Stimulated activated naive CD8-positive, alpha-beta T cell treated with anti-CD3 and anti-CD28 coated beads, Interleukin-15, amount 100 ng/mL, for 72 hours (primary cell): Measurements from ENCODE around the gene IGFL3.
"Not testable (repeated sequence)": the region's sequence is repeated elsewhere in the genome, so short reads cannot be mapped to it uniquely, and the experiment has no call there.

Source experiments
- ATAC-seq: fragments of 150-1000 bp; cut with Tn5 transposase; 2 replicates; pipeline ENCODE4 v1.10.0; 2021; ENCODE audit warnings: mild to moderate bottlenecking, moderate library complexity
- DNase-seq, 2 donors: peaks; one replicate each; pipeline ENCODE4 v3.0.0; 2021 to 2022
- H3K27ac Mint-ChIP-seq, 2 donors: one replicate each; pipeline ENCODE4 v1.8.0; 2022; ENCODE audit warnings: mild to moderate bottlenecking in 2 of 2, mixed read lengths in 2 of 2, moderate library complexity in 2 of 2
- H3K27me3 Mint-ChIP-seq: one replicate; pipeline ENCODE4 v1.8.0; 2022; ENCODE audit warnings: mixed read lengths
- H3K4me1 Mint-ChIP-seq: one replicate; pipeline ENCODE4 v1.8.0; 2022; ENCODE audit warnings: mild to moderate bottlenecking, mixed read lengths
- H3K4me3 Mint-ChIP-seq, 2 donors: one replicate each; pipeline ENCODE4 v1.8.0; 2022; ENCODE audit warnings: mild to moderate bottlenecking in 2 of 2, mixed read lengths in 2 of 2, moderate library complexity in 1 of 2
- H3K9me3 Mint-ChIP-seq, 2 donors: one replicate each; pipeline ENCODE4 v1.8.0; 2022; ENCODE audit warnings: mixed read lengths in 2 of 2

Gene IGFL3

DNA sequence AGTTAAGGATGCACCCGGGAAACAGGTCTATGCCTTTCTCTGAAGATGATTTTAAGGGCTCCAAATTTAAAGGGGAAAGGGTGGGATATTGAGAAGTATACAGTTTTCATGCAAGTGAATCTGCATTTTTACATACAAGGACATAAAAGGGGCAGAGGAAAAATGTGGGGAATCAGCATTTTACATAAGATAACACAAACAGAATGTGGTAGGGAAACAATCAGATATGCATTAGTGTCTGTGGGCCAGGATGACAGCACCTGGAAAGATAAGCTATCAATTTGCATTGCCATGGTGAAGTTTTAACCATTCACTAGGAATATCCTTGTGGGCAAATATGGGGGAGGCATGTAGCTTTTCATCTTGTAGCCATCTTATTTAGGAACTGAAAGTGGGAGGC lies 24.1 kb downstream of the IGFL3 start:
- DNase-seq (no peak), ATAC-seq (no peak)
- H3K9me3 Mint-ChIP-seq: peaks cover 20 to 32% of the 10 kb centered on the region in 2 donors
- H3K4me1 Mint-ChIP-seq: no peaks in the 10 kb centered on the region
- no peak overlapping the region for H3K27ac Mint-ChIP-seq
- H3K4me3 Mint-ChIP-seq: no peak overlapping the region
- peaks cover 53% of the 10 kb centered on the region for H3K27me3 Mint-ChIP-seq

DNA sequence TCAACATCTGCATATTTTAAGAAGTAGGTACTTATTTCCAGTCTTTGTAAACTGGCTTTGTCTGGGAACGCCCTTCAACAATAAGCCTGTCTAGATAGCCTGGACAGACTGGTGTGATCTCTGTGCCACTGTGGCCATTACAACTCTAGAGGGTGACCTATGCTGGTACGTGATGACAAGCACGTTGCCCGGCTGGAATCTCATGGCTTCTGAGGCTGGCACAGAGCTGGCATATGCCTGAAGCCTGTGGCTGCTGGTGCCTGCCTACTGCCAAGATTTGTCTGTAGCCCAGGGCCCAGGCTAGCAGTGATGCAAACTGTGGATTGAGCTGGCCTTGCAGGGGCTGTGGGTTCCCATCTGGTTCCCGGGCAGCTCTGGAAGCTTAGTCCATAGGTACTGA lies 34.0 kb downstream of the IGFL3 start:
- H3K9me3 Mint-ChIP-seq: peaks cover 38 to 48% of the 10 kb centered on the region in 2 donors
- no peak overlapping the region for H3K4me3 Mint-ChIP-seq
- peaks cover 54% of the 10 kb centered on the region for H3K27me3 Mint-ChIP-seq
- H3K27ac Mint-ChIP-seq: peak overlapping the region in 1 of 2 donors; percentile 5
- H3K4me1 Mint-ChIP-seq: no peaks in the 10 kb centered on the region
- no peak for ATAC-seq
- no peak for DNase-seq

DNA sequence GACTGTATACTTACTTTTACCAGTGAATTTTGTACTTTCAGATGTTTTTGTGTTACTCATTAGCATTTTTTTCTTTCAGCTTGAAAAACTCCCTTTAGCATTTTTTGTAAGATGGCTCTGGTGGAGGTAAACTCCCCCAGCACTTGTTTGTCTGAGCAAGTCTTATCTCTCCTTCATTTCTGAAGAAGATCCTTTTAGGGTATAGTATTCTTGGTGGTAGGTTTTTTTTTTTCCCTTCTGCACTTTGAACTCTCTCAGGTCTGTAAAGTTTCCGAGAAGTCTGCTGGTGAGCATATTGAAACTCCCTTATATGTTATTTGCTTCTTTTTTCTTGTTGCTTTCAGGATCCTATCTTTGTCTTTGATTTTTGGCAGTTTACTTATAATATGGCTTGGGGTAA lies 35.1 kb downstream of the IGFL3 start:
- H3K27me3 Mint-ChIP-seq: peaks cover 49% of the 10 kb centered on the region
- H3K9me3 Mint-ChIP-seq: peaks cover 43 to 53% of the 10 kb centered on the region in 2 donors
- ATAC-seq (no peak), DNase-seq (no peak)
- H3K27ac Mint-ChIP-seq: no peak overlapping the region
- no peaks in the 10 kb centered on the region for H3K4me1 Mint-ChIP-seq
- no peak overlapping the region for H3K4me3 Mint-ChIP-seq

- DNase-seq (no peak), ATAC-seq (no peak)
- H3K4me3 Mint-ChIP-seq: no peak overlapping the region
- H3K9me3 Mint-ChIP-seq: peaks cover 43 to 53% of the 10 kb centered on the region in 2 donors
- no peaks in the 10 kb centered on the region for H3K4me1 Mint-ChIP-seq
- H3K27me3 Mint-ChIP-seq: peaks cover 45% of the 10 kb centered on the region
- no peak overlapping the region for H3K27ac Mint-ChIP-seq
These were observed 36.4 kb downstream of the IGFL3 start for GRCh38 chr19:46088101-46088500.

DNA sequence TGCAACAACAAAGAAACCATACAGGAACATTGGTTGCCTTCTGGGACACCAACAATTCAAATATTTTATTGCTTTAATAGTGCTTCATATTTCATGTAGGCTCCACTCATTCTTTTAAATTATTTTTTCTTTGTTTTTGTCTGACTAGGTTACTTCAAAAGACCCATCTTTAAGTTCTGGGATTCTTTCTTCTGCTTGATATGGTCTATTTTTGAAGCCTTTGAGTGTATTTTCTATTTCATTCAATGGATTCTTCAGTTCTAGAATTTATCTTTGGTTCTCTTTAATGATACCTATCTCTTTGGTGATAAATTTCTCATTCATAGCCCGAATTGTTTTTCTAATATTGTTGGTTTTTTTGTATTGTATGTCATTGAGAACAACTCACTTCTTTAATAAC lies 38.6 kb downstream of the IGFL3 start:
- ATAC-seq (no peak), DNase-seq (no peak)
- Mint-ChIP-seq H3K4me3 (no peak overlapping the region), H3K27ac (no peak overlapping the region), H3K4me1 (peaks cover 6% of the 10 kb centered on the region), H3K27me3 (peaks cover 60% of the 10 kb centered on the region), H3K9me3 (peaks cover 40 to 53% of the 10 kb centered on the region in 2 donors)

DNA sequence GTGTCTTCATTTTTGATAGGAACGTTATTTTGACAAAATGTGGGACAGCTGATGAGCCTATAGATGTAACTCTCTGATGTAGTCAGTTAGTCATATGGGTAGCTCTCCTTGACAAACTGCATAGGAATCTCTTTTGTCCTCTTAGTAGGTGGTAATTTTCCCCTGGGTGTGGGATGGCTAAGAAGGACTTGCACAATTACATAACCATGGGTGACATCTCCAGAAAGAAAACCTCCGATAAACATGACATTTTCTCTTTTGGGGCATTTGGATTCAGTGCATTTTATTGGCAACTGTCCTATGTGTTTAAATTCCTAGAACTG lies 41.8 kb downstream of the IGFL3 start:
- DNase-seq (no peak), ATAC-seq (no peak)
- H3K9me3 Mint-ChIP-seq: peaks cover 20 to 28% of the 10 kb centered on the region in 2 donors
- peaks cover 9% of the 10 kb centered on the region for H3K4me1 Mint-ChIP-seq
- H3K4me3 Mint-ChIP-seq: no peak overlapping the region
- H3K27ac Mint-ChIP-seq: no peak overlapping the region
- H3K27me3 Mint-ChIP-seq: peaks cover 75% of the 10 kb centered on the region

DNA sequence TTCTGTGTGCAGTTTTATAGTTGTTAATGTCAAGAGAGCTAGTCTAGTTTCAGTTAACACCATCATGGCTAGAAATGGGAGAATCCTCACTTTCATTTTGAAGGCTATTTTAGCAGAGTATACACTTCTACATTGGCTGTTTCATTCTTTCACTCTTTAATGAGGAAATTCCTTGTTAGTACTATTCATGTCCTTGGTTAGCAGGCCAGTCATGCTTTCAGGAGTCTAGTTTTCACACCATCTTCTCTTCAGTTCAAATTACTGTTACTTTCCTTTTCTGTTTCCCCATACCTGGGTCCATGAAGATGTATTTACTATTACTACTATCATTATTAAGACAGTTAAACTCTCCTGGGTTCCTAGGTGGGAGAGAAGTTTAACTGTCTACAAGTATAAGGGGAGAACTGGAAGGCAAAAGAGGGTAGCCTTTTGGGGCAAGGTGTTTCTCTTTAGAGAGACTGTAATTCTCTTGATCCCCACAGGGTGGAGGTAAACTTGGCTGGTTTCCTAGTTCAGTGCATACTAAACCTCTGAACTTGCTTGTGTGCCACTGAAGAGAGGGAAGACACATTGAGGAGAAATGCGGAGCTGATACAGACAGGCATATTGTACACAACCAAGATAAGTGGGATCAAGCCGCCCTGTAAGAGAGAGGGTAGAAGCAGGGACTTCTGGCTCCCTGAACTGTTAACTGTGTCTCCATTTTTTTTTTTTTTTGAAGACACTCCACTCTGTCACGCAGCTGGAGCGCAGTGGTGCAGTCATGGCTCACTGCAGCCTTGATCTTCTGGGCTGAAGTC lies 42.4 kb downstream of the IGFL3 start:
- Mint-ChIP-seq H3K27me3 (peaks cover 78% of the 10 kb centered on the region), H3K4me3 (no peak overlapping the region), H3K9me3 (peaks cover 18 to 22% of the 10 kb centered on the region in 2 donors), H3K27ac (no peak overlapping the region), H3K4me1 (peaks cover 15% of the 10 kb centered on the region)
- ATAC-seq (peak; percentile 68), DNase-seq (peak; percentile 19 to 30)

DNA sequence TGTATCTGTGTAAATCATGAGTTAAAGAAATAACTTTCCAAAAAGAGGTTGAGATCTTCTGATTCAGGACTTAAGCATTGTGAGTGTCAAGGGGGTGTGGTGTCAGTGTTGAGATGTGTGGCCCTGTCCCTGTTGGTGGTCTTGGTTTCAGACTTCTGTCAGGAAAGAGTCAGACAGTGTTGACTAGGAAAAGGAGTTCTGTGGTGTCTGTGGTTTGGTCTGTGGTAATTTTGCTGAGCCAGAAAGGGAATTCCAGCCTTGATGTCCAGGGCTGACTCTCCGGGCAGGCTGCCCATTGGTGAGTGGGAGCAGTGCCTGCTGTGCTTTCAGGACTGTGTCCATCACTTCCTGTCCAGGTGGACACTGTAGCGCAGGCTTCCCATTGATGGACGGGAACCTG lies 43.9 kb downstream of the IGFL3 start:
- DNase-seq: no peak

GRCh38 chr19:46079576-46079975 lies 44.9 kb downstream of the IGFL3 start:
- no peak for DNase-seq
- peaks cover 90% of the 10 kb centered on the region for H3K27me3 Mint-ChIP-seq
- no peaks in the 10 kb centered on the region for H3K9me3 Mint-ChIP-seq
- no peak overlapping the region for H3K4me3 Mint-ChIP-seq
- ATAC-seq: no peak
- H3K4me1 Mint-ChIP-seq: peaks cover 21% of the 10 kb centered on the region
- H3K27ac Mint-ChIP-seq: no peak overlapping the region

More for the DNA sequence above, 43.9 kb downstream of the IGFL3 start:
- Mint-ChIP-seq H3K27ac (no peak overlapping the region), H3K9me3 (peaks cover 5 to 6% of the 10 kb centered on the region in 2 donors), H3K4me3 (no peak overlapping the region), H3K4me1 (peaks cover 21% of the 10 kb centered on the region), H3K27me3 (peaks cover 84% of the 10 kb centered on the region)
- ATAC-seq: no peak

- not testable (repeated sequence) for H3K4me3 Mint-ChIP-seq, H3K9me3 Mint-ChIP-seq, H3K27ac Mint-ChIP-seq
- H3K27me3 Mint-ChIP-seq: peaks cover 90% of the 10 kb centered on the region
- H3K4me1 Mint-ChIP-seq: peaks cover 21% of the 10 kb centered on the region
- DNase-seq (peak; percentile 61 to 67), ATAC-seq (peak; percentile 71)
These were observed 45.7 kb downstream of the IGFL3 start for GRCh38 chr19:46078573-46079332.

DNA sequence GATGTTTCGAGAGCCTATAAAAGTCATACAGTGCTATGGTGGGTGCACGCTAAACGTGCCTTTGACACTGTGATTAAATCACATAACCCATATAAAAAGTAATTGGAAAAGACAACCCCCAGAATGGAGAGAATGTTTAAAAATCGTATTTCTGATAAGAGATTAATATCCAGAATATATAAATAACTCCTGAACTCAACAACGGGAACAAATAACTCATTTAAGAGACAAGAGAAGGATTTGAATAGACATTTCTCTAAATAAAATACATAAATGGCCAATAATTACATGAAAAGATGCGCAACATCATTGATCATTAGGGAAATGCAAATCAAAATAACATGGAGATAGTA lies 46.7 kb downstream of the IGFL3 start:
- Mint-ChIP-seq H3K27me3 (peaks cover 100% of the 10 kb centered on the region), H3K4me3 (no peak overlapping the region), H3K4me1 (peaks cover 26% of the 10 kb centered on the region), H3K27ac (no peak overlapping the region), H3K9me3 (no peaks in the 10 kb centered on the region)
- no peak for DNase-seq
- no peak for ATAC-seq

- H3K27ac Mint-ChIP-seq: no peak overlapping the region
- H3K4me1 Mint-ChIP-seq: peaks cover 24% of the 10 kb centered on the region
- H3K4me3 Mint-ChIP-seq: peak overlapping the region; percentile 21 to 60
- no peaks in the 10 kb centered on the region for H3K9me3 Mint-ChIP-seq
- ATAC-seq (peak; percentile 88), DNase-seq (peak; percentile 48 to 65)
- peaks cover 100% of the 10 kb centered on the region for H3K27me3 Mint-ChIP-seq
These were observed 47.3 kb downstream of the IGFL3 start for GRCh38 chr19:46076951-46077814.

DNA sequence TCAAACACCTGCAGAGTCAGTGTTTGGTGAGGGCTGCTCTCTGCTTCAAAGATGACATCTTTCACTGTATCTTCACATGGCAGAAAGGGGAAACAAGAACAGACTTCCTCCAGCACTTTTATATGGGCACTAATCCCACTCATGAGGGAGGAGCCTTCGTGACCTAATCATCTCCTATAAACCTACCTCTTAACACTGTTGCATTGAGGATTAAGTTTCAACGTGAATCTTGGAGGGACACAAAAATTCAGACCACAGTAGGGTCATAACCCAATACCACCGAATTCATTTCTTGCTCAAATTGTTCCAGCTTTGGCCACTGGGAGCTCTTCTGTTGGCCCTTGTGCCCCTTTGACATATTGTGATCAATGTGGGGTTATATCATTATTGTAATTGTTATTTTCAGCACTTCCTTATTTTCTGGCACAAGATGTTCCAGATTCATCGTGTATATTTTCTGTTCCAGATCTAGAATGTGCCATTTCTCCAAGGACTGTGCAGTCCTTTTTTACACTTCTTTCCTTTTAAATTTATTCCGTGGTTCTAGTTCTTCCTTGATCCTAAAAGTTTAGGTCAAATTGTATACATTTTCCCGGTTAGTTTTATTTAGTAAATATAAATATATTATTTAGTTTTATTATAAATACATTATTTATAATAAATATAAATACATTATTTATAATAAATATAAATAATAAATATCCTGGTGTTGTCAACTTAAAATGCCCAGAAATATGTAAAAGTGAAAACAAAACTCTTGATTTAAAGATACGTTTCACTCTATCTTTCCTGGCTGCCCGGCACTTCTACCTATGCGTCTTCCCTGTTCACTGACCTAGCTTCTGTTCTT lies 48.2 kb downstream of the IGFL3 start:
- Mint-ChIP-seq H3K9me3 (no peaks in the 10 kb centered on the region), H3K27ac (no peak overlapping the region), H3K4me3 (no peak overlapping the region), H3K4me1 (peaks cover 20% of the 10 kb centered on the region), H3K27me3 (peaks cover 100% of the 10 kb centered on the region)
- ATAC-seq (no peak), DNase-seq (no peak)

- ATAC-seq: peak; percentile 48
- DNase-seq: no peak
These were observed 51.1 kb downstream of the IGFL3 start for GRCh38 chr19:46073268-46073922.

More at GRCh38 chr19:46073268-46073922, 51.1 kb downstream of the IGFL3 start:
- Mint-ChIP-seq H3K4me3 (no peak overlapping the region), H3K4me1 (peaks cover 20% of the 10 kb centered on the region), H3K9me3 (no peaks in the 10 kb centered on the region), H3K27ac (no peak overlapping the region), H3K27me3 (peaks cover 98% of the 10 kb centered on the region)
